ENCODE results near the gene DPH7.

DPH7 gene

DNA sequence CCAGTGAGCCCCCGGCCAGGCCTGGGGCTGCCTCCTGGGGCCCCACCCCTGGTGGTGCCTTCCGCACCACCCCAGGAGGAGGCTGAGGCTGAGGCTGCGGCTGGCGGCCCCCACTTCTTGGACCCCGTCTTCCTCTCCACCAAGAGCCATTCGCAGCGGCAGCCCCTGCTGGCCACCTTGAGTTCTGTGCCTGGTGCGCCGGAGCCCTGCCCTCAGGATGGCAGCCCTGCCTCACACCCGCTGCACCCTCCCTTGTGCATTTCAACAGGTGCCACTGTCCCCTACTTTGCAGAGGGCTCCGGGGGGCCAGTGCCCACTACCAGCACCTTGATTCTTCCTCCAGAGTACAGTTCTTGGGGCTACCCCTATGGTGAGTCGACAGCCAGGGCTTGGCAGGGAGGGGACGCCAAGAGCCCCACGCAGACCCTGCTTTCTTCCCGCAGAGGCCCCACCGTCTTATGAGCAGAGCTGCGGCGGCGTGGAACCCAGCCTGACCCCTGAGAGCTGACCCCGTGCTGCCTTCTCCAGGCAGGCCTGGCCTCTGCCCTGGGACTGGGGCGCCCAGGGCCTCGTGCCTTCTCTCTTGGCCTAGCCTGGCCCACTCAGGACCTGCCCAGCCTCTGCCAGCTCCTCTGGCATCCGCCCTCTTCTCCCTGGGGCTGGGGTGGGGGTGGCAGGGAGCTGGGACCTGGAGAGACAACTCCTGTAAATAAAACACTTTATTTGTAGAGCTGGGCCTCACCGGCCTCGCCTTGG, 36.1 kb upstream of the DPH7 start:
- H3K4me1 ChIP-seq (ENCODE audit: control insufficient read depth, insufficient read depth, low read length), result peaks cover 25% of the 10 kb centered on the region
- no peaks in the 10 kb centered on the region for H3K27me3 ChIP-seq (ENCODE audit: control insufficient read depth, insufficient read depth, low read length)
- no peak overlapping the region for H3K27ac ChIP-seq (ENCODE audit: low read depth, low read length)
- no peak overlapping the region for H3K4me3 ChIP-seq (ENCODE audit: low read depth, low read length)
- no peak overlapping the region for H3K9ac ChIP-seq (ENCODE audit: low read length)
- peaks cover 40% of the 10 kb centered on the region for H3K36me3 ChIP-seq (ENCODE audit: control insufficient read depth, insufficient read depth, low read length)
- no peaks in the 10 kb centered on the region for H3K9me3 ChIP-seq (ENCODE audit: control insufficient read depth, insufficient read depth, low read depth, low read length)

DNA sequence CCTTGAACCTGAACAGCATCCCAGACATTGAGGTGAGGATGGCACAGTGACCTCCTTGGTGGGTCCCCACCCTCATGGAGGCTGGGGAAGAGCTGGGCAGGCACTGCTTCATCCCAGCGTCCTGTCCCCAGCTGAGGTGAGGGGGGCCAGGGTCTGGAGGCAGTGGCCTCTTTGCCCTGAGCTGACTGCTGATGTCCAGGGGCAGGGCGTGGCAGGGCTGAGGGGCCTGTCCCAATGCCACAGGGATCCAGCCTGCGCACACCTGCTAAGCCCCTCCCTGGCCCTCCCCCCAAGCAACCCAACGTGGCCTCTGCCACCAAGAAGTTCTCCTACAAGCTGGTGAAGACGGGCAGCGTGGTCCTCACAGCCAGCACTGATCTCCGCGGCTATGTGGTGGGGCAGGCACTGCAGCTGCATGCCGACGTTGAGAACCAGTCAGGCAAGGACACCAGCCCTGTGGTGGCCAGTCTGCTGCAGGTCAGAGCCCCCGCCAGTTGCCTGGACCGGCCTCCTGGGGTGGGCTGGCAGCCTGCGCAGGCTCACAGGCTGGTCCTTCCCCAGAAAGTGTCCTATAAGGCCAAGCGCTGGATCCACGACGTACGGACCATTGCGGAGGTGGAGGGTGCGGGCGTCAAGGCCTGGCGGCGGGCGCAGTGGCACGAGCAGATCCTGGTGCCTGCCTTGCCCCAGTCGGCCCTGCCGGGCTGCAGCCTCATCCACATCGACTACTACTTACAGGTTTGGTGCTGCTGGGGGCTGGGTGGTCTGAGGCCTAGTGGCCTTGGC, 35.2 kb upstream of the DPH7 start:
- Histone ChIP-seq H3K27me3 (ENCODE audit: control insufficient read depth, insufficient read depth, low read length) (no peaks in the 10 kb centered on the region), H3K9me3 (ENCODE audit: control insufficient read depth, insufficient read depth, low read depth, low read length) (no peaks in the 10 kb centered on the region), H3K9ac (ENCODE audit: low read length) (no peak overlapping the region), H3K27ac (ENCODE audit: low read depth, low read length) (no peak overlapping the region), H3K4me1 (ENCODE audit: control insufficient read depth, insufficient read depth, low read length) (peaks cover 25% of the 10 kb centered on the region), H3K36me3 (ENCODE audit: control insufficient read depth, insufficient read depth, low read length) (peaks cover 40% of the 10 kb centered on the region), H3K4me3 (ENCODE audit: low read depth, low read length) (no peak overlapping the region)

DNA sequence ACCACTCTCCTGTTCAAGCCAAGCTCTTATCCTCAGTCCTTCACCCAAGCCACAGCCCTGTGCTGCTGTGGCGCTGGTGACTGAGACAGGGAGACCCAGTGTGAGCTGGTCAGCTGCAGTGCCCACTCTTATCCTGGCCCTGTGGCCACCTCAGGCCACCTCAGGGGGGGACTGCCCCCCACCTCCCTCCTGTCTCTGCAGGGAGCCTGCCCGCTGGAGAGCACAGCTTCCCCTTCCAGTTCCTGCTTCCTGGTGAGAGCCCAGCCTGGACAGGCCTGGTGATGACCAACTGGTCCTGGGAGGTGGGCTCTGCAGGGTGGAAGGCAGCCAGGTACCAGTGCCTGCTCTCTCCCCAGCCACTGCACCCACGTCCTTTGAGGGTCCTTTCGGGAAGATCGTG, 34.5 kb upstream of the DPH7 start:
- Histone ChIP-seq H3K36me3 (ENCODE audit: control insufficient read depth, insufficient read depth, low read length) (peaks cover 40% of the 10 kb centered on the region), H3K4me1 (ENCODE audit: control insufficient read depth, insufficient read depth, low read length) (peaks cover 25% of the 10 kb centered on the region), H3K27me3 (ENCODE audit: control insufficient read depth, insufficient read depth, low read length) (no peaks in the 10 kb centered on the region), H3K4me3 (ENCODE audit: low read depth, low read length) (no peak overlapping the region), H3K9ac (ENCODE audit: low read length) (no peak overlapping the region), H3K9me3 (ENCODE audit: control insufficient read depth, insufficient read depth, low read depth, low read length) (no peaks in the 10 kb centered on the region), H3K27ac (ENCODE audit: low read depth, low read length) (no peak overlapping the region)

DNA sequence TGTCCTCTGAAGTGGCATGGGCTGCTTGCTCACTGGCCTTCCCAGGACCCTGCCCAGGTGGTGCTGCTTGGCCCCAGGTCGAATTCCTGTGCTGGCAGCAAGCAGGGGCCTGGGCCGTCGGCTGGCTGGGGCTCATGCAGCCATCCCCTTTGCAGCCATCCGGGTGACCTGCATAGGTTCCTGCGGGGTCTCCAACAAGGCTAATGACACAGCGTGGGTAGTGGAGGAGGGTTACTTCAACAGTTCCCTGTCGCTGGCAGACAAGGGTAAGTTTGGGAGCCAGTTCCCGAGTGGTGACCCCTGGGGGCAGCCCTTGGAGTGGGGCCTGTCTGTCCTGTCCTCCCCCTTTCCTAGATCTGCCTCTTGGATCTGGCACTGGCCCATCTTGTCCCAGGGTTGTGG, 34.0 kb upstream of the DPH7 start:
- Histone ChIP-seq H3K27me3 (ENCODE audit: control insufficient read depth, insufficient read depth, low read length) (no peaks in the 10 kb centered on the region), H3K4me3 (ENCODE audit: low read depth, low read length) (no peak overlapping the region), H3K36me3 (ENCODE audit: control insufficient read depth, insufficient read depth, low read length) (peaks cover 40% of the 10 kb centered on the region), H3K27ac (ENCODE audit: low read depth, low read length) (no peak overlapping the region; the same call in 1 of the 2 replicates), H3K4me1 (ENCODE audit: control insufficient read depth, insufficient read depth, low read length) (peaks cover 23% of the 10 kb centered on the region), H3K9me3 (ENCODE audit: control insufficient read depth, insufficient read depth, low read depth, low read length) (no peaks in the 10 kb centered on the region), H3K9ac (ENCODE audit: low read length) (no peak overlapping the region)

DNA sequence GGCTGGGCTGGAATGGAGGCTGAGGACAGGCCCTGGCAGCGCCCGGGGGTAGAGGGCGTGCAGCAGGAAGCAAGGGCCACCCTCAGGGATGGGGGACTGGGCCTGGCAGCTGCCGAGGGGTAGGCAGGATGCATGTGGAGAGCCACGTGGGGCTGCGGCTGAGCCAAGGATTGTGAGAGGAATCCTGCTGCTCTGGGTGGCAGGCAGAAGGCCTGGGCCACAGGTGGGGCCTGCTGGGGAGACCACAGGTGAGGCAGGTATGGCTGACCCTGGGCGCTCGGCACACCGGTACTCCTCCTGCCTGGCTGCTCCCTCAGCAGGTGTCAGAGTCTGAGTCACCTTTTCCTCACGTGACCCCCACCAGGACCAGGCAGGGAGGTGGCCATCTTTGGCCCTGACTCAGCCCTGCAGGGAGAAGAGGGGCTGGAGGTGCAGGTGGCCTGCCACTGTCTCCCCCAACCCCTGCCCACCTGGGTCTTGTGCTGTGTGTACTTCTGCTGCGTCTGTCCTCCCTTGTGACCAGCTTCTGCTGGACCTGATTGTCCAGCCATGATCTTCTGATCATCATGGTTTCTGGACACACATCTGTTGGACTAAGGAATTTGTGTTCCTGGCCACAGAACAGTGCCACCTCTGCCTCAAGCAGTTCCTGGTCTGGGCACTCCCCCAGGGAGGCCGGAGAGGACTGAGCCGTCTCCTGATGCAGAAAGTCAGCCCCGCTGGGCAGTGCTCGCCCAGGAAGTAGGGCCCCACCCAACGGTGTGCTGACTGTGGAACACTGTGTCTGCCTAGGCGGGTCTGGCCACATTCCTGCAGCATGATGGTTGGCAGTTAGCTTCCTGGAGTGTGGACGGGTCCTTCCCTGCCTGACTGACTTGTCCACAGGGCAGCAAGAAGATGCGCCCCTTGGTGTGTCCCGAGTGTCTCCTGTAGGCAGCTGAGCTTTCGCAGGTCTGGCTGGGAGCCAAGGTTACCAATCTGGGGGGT, 33.2 kb upstream of the DPH7 start:
- peaks cover 27% of the 10 kb centered on the region for H3K4me1 ChIP-seq (ENCODE audit: control insufficient read depth, insufficient read depth, low read length)
- H3K27me3 ChIP-seq (ENCODE audit: control insufficient read depth, insufficient read depth, low read length), result peaks cover 5% of the 10 kb centered on the region; the same call in 1 of the 2 replicates
- H3K9me3 ChIP-seq (ENCODE audit: control insufficient read depth, insufficient read depth, low read depth, low read length), result no peaks in the 10 kb centered on the region
- peak overlapping the region; percentile 57 for H3K9ac ChIP-seq (ENCODE audit: low read length)
- H3K27ac ChIP-seq (ENCODE audit: low read depth, low read length), result peak overlapping the region; percentile 66; the same call in 1 of the 2 replicates
- no peak overlapping the region for H3K4me3 ChIP-seq (ENCODE audit: low read depth, low read length)
- H3K36me3 ChIP-seq (ENCODE audit: control insufficient read depth, insufficient read depth, low read length), result peaks cover 33% of the 10 kb centered on the region

DNA sequence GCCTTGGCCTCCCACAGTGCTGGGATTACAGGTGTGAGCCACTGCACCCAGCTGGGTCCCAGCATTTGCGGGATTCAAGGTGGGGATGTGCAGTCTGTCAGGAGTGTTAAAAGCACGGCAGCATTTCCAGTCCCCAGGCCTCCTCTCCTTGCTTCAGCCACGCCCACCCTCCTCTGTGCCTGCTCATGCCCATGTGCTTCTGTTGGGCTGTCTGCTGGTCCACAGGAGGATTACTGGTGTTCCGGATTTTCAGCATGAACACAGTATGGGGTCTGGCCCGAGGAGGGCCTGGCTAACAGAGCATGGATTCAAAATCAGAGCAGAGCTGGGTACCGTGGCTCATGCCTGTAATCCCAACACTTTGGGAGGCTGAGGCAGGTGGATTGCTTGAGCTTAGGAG, 32.2 kb upstream of the DPH7 start:
- Histone ChIP-seq H3K36me3 (ENCODE audit: control insufficient read depth, insufficient read depth, low read length) (peaks cover 26% of the 10 kb centered on the region), H3K27me3 (ENCODE audit: control insufficient read depth, insufficient read depth, low read length) (peaks cover 15% of the 10 kb centered on the region; the same call in 1 of the 2 replicates), H3K27ac (ENCODE audit: low read depth, low read length) (no peak overlapping the region), H3K9ac (ENCODE audit: low read length) (no peak overlapping the region), H3K9me3 (ENCODE audit: control insufficient read depth, insufficient read depth, low read depth, low read length) (no peaks in the 10 kb centered on the region), H3K4me1 (ENCODE audit: control insufficient read depth, insufficient read depth, low read length) (peaks cover 34% of the 10 kb centered on the region), H3K4me3 (ENCODE audit: low read depth, low read length) (no peak overlapping the region)

DNA sequence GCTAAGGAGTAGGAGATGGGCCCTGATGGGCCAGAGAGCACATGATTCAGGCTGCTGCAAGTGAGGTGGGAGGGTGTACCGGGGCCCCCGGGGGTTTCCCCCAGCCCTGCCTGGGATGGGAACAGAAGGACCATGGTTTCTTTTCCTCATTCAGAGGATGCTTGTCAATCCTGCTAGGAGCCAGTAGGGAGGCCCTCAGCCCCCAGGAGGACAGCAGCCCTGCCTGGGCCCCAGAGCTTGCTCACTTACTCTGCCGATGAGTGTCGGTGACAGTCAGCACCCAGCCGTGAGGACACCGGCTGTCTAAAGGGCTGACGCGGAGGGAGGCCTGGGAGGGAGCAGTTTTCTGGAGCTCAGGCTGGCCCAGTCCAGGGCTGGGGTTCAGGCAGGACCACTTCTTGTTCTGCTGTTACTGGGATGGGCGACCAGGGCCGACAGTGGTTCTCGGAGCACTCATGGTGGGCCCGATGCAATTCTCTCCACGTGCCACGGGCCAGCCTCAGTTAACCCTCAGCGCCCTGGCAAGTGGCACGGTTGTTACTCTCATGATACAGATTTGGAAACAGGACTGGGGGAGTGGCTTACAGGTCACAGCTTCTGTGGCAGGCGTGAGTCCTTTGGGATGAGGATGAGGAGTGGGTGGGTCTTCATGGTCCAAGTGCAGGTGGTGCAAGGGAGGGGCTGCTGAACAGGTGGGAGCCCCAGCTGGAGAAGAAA, 28.6 kb upstream of the DPH7 start:
- Histone ChIP-seq H3K27me3 (ENCODE audit: control insufficient read depth, insufficient read depth, low read length) (peaks cover 33% of the 10 kb centered on the region), H3K36me3 (ENCODE audit: control insufficient read depth, insufficient read depth, low read length) (no peaks in the 10 kb centered on the region), H3K4me1 (ENCODE audit: control insufficient read depth, insufficient read depth, low read length) (peaks cover 39% of the 10 kb centered on the region), H3K9me3 (ENCODE audit: control insufficient read depth, insufficient read depth, low read depth, low read length) (no peaks in the 10 kb centered on the region), H3K4me3 (ENCODE audit: low read depth, low read length) (peak overlapping the region; percentile 88; the same call in 1 of the 2 replicates), H3K27ac (ENCODE audit: low read depth, low read length) (no peak overlapping the region), H3K9ac (ENCODE audit: low read length) (no peak overlapping the region)

DNA sequence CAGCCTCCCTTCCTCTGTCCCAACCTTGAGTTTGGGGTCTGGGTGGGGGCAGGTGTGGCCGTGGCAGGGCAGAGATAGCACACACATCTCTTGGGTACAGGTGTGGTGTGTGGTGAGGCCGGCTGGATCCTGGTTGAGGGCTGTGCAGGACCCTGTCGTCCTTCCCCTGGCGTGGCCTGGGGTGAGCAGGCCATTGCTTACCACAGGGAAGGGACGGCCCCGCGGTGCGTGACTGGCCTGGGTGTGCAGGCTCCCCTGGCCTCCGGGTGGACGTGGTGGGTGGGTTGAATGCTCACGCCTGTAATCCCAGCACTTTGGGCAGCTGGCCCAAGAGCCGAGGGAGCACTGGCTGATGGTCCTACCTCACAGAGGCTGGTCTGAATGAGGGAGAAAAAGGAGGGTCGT, 28.0 kb upstream of the DPH7 start:
- Histone ChIP-seq H3K9ac (ENCODE audit: low read length) (peak overlapping the region; percentile 81), H3K27me3 (ENCODE audit: control insufficient read depth, insufficient read depth, low read length) (peaks cover 33% of the 10 kb centered on the region), H3K27ac (ENCODE audit: low read depth, low read length) (no peak overlapping the region), H3K9me3 (ENCODE audit: control insufficient read depth, insufficient read depth, low read depth, low read length) (no peaks in the 10 kb centered on the region), H3K4me3 (ENCODE audit: low read depth, low read length) (peak overlapping the region; percentile 88), H3K36me3 (ENCODE audit: control insufficient read depth, insufficient read depth, low read length) (no peaks in the 10 kb centered on the region), H3K4me1 (ENCODE audit: control insufficient read depth, insufficient read depth, low read length) (peaks cover 33% of the 10 kb centered on the region)

DNA sequence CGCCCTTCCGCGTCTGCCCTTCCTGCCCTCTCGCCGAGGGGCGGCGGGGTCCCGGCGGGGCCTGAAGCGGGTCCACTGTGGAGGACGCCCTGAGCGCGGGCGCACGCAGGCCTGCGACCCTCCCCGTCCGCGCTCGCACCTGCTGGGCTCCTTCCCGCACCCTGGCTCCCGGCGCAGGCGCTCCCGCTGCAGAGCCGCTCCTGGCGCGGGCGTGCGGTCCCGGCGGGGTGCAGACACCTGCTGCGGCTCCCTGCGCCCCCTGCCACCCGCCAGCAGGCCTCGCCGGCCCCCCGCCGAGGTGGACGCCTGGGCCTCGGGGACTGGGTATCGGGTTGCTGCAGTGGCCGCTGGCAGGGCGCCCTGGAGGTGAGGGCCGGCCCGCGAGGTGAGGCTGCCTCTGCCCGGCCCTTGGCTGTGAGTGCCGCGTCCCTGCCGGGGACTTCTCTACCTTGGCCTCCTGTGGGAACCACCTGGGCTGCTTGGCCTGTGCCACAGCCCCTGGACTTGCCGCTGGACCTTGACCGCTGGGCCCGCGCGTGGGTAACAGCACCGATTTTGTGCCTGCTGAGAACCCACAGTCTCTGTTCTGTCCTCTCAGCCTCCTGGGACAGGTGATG, 27.4 kb upstream of the DPH7 start:
- Histone ChIP-seq H3K9ac (ENCODE audit: low read length) (peak overlapping the region; percentile 81), H3K9me3 (ENCODE audit: control insufficient read depth, insufficient read depth, low read depth, low read length) (no peaks in the 10 kb centered on the region), H3K4me1 (ENCODE audit: control insufficient read depth, insufficient read depth, low read length) (peaks cover 27% of the 10 kb centered on the region), H3K27me3 (ENCODE audit: control insufficient read depth, insufficient read depth, low read length) (peaks cover 33% of the 10 kb centered on the region), H3K27ac (ENCODE audit: low read depth, low read length) (no peak overlapping the region), H3K4me3 (ENCODE audit: low read depth, low read length) (peak overlapping the region; percentile 88), H3K36me3 (ENCODE audit: control insufficient read depth, insufficient read depth, low read length) (no peaks in the 10 kb centered on the region)

Measured in HUES6 (cell line).